Measurements from ENCODE around the gene ABCF1.

The ABCF1 gene

DNA sequence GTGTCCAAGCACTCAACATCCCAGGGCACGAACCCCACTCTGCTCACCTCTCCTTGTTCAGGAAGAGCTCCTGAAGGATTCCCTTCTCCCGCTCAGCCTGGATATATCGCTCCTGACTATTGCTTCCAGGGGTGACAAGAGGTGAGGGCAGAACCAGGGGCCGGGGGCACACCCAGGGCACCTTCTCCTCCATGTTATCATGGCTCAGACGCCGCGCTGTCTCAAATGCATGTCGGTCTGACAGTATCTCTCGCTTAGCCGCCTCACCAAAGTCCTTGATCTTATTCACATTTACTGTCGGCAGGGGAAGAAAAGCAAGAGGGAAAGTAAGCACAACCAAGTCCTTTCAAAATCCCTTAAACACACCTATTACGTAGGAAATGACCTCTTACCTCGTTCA is 32.7 kb downstream of the ABCF1 start:
- DNase-seq = no peak

DNA sequence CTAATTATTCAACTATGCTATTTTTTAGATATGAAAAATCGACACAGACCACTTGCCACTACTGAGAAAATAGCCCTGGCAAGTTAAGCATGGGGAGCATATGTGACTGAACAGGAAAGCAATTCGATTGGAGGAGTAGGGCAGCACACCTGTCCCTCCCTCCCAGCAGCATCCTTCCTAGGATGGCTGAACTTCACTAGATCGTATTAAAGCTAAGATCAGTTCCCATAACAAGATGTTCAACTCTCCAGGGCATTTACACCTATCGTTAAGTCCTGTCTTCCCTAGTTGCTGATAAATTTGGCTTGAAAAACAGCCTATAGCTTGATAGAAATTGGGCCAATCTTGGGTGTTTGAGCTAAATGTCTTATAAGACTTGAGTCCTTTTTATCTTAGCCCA is 38.8 kb downstream of the ABCF1 start:
- no peak for DNase-seq

DNA sequence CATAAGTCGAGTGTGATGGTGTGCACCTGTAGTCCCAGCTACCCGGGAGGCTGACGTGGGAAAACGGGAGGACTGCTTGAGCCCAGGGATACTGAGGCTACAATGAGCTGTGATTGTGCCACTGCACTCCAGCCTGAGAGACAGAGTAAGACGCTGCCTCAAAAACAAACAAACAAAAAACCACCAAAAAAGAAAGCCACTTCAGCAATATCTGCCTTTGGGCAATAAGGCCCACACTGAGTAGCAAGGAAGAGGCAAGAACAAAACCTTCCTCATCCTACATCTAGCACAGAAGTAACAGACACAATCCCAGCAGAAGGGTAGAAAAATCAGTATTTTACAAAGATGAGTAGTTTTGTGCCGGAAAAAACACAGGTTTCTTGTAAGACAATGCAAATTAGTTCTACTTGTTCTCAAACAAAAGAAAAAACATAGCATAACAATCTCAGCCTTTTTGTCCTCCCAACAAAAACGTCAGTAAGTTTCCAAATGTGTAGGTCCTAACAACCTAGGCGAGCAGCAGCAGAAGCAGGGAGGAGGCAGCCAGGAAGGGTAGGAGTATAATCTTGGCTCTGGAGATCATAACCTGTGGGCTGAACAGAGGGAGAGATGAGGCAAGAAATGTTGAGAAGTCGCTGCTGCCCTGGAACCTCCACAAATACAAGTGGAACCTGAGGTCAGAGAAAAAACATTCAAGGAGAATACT is 40.1 kb downstream of the ABCF1 start:
- DNase-seq = no peak

DNA sequence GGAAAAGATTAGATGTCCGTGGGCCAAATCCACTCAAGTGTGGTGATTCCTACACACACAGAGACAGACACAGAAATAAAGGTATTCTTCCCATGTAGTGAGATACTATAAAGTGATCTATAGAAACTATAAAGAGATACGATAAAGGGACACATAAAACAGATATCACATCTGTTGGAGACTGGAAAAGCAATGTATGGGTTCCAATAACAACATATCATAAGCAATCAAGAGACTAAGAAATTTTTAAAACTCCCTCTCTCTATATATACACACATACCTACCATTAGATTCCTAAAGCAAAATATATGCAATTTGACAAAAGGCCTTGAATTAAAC is 40.6 kb downstream of the ABCF1 start:
- no peak for DNase-seq

DNA sequence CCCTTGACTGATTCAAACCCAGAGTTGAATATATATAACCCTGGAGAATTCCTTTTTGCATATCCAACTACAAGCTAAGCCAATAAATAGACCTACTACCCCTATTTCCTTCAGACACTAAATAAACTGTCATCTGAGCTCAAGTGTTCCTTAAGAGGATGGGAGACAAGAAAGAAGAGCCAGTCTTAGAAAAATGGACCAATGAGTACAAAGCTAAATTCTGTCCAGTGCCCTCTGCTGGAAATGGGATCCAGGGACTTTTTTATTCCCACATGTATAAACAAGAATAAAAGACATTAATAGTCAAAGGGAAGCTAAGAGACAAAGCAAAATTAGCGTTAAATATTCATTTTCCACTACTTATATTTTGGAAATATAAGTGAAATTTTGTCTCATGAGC is 41.0 kb downstream of the ABCF1 start:
- DNase-seq = no peak

DNA sequence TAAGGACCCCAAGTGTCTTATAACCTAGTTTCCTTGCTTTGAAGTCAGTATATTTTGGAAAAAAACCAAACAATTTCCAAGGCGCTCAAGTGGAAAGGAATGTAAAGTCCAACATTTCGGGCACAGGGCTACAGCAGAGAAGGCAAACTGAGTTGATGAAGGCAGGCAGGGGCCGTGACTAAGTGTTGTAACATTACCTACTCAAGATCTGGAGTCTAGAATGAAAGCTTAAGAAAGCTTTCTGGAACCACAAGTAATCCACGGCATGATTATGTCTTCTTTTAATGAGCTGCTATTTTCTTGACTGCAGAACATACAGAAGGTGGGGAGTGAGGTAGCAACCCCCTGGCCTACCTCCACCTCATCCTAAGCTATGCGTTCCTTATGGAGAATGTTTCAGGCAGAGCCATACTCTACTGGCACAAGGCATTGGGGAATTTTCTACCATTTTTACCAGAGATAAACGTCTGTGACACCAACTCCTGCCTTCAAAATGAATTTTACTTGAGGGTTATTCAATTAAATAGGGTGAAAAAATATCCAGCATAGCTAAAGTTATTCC is 41.5 kb downstream of the ABCF1 start:
- DNase-seq = no peak

DNA sequence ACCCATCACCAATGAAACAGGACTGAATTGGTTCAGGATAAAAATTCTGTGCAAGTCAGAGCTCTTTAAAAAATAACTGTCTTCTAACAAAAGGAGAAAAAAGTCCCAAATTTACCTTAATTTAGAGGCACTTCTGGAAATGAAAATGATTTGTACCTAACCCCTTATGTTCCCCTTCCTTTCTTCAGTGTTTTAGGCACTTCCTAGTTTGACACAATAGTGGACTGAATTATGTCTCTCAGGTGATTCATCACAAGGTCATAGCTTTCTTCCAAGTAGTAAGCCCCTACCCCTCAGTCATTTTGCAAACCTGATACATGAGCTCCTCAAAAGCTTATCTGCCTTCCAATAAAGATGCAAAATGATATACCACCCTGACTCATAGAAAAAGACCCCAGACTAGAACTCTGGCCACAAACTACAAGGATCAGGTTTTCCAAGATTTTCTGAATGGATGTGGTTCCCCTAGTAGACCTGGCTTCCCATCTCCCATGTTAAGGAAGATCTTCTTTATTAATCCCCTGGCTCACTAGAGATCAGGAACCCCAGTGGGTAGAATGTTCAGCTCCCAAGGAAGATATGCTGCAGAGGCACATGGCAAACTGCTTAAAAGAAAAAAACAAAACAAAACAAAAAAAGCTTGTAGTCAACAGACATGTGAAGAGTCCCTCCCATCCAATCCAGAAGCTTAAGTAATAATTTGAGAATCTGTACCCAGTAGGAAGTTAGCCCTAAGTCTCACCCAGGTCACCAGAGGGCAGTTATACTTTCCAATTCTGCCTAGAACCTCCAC is 42.2 kb downstream of the ABCF1 start:
- DNase-seq = no peak

DNA sequence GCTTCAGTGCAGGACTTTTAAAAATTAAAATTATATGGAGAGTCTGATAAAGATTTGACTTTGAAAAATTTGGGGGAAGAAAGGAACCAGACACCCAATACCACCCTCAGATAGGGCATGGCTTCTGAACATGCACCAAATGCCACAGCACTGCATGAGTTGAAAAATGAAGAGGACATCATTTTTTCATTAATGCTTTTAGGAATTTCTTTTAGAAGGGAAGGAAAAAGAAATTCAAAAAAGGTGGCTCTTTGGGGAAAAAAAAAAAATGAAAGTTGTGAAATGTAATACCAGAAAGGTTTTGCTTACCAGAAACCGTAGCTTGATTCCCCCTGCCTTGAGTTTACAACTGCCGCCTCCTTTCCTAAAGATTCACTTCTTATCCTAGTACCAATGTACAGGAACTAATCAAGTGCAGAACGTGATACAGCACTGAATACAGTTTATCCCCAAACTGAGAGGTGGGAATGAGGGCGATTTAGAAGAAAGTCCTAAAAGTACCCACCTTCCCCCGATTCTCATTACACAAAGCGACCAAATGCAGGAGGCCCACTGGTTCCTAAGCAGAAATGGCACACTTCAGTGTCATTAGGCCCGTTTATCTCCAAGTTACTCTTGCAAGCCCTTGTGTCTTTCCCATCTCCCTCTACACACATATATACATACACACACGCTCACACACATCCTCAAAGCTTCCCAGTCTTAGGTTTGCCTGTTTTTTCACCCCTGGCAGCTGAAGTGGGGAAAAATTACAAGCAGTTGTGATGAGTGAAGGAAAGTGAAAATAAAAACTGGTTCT is 43.0 kb downstream of the ABCF1 start:
- no peak for DNase-seq

DNA sequence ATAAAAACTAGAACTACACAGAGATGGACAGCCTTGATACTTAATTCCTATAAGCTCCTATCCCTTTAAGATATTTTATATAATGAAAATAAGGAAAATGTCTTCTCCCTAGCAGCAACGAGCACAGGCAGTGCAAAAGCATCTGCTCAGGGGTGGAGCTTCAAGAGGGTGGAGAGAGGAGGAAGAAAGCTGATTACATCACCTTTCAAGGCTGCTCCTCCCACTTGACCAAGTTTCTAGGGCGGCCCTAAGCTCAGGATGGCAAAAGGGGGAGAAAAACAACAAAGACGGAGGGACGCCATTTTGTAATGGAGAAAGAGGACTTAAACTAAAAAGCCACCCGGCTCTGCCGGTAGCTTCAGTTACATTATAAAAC is 43.6 kb downstream of the ABCF1 start:
- peak; percentile 94 for DNase-seq

DNA sequence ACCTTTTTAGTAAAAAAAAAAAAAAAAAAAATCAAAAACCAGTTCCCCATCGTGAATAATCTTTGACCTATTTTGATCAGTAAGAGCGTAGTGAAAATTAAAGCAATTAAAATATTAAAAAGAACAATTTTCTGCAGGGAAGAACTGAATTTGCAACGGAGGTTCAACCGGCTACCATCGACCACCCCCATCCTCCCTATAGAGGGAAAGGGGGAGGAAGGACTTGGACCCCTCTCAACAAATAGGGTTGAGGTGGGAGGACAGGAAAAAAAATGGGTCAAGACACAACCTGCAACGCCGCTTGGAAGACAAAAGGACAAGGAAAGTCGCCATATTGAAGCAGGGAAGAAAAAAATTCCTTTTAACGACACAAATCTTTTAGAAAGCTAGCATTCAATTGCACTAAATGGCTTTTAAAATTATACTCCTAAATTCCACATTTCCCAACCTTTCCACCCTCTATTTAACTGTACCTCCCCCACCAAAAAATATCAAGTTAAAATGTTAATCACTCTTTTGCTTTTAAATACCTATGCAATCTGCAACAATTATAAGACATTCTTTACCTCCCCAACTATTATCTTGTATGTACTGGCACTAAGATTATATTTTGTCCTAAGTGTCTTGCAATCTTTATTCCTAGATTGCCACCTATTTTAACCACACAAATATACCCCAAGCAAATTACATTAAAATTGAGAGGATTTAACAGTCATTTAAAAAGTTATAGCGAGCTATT is 44.1 kb downstream of the ABCF1 start:
- DNase-seq = no peak

DNA sequence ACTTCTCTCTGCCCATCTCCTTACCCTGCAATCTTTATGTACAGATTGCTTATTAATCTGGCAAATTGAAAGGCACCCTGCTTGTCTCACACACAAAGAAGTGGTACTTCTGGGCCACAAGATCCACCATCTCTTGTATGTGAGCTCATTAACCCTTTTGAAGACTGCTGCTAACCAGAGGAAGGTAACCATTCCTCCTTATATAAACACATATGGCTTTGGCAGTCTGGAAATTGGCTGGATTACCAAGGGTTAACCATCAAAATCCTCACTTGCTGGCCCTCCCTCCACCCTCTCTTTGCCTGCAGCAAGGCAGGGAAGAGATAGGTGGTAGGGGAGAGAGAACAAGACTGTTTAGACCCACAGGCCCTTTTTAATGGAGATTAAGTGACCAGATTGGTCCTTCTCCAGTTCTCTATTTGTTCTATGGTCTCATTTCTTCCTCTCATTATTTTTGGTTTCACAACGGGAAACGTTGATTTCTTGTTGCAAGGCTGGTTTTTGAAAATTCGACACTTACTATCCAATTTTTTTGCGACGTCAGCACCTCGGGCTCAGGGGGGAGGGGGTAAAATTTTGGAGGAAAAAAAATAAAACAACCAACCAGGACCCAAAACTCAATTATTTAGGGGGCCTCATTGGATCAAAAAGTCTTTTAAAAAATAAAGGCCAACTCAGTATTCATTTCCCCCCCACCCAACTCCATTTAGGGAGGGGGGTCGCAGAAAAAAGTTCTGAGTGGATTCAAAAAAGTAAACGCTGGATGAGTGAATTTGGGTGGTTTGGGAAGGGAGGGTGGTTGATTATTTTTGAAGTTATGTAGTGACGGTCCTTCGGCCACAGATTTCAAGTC is 44.9 kb downstream of the ABCF1 start:
- DNase-seq = no peak

DNA sequence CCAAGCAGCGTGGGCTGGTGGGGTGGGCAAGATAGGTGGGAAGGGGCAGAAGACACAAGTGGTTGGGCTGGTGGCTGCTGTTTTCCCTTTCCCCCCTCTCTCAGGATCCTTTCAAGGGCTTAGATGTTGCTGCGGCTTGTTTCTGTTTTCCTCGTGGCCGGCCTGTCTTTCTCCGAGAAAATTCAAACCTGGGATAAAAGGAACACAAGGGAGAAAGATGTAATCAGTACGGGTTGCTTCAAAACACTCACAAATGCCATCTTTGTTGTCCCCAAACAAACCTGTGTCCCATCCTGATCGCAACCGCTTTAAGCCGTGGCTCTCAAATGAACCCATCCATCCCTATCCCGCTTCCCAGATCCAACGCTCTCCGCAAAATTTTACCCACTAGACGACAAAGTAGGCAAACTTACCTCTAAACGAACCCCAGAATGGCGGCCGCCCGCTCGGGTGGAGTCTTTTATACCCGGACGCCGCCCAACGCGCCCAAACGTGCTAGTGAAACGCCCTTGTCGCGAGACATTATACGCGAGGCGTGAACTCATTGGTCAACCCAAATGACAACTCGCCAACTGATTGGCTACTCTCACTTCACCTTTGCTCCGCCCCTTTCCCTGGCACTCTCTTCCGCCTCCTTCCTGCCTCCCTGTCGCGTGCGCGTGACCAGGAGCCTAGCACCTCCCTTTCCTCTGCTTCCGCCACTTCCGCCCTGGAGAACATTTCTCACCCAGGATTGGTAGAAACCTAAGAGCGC is 45.7 kb downstream of the ABCF1 start, which contains the start of gene PPP1R10:
PPP1R10 (minus strand) TSS at position 433 of the 754 bp plus-strand sequence. CDS start 7,299 bp downstream, outside the sequence.
- DNase-seq = peak; percentile 94

DNA sequence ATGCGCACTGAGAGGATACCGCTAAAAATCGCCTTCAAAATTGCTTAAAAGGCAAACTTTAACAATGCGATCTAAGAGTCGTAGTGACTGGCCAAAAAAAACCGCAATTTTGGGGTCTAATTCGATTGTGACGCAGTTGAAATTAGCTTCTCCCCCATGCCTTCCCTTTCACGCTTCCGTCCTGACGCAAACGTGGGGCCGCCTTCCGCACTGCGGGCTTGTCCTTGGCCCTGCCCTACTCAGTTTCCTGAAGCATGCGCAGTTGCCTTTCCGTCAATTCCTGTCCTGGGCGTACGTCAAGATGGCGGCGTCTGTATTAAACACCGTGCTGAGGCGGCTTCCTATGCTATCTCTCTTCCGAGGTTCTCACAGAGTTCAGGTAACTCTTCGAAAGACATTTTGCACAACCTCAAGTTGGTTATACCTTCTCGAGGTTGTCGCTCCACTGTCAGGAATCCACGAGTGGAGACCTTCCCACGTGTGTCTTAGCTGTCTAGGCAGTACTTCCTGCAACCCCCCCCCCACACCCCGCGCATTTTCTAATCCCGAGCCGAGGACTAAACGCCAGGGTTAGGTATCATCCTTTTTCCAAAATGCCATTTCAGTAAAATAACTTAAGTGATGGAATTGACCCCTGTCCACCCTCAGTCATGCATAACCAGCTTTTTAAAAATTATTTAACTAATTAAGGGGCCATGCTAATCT is 46.5 kb downstream of the ABCF1 start, which contains the start of gene MRPS18B:
MRPS18B (plus strand) TSS at position 276 of the 705 bp plus-strand sequence; CDS start at position 302, 26 bp downstream.
- peak; percentile 85 for DNase-seq

DNA sequence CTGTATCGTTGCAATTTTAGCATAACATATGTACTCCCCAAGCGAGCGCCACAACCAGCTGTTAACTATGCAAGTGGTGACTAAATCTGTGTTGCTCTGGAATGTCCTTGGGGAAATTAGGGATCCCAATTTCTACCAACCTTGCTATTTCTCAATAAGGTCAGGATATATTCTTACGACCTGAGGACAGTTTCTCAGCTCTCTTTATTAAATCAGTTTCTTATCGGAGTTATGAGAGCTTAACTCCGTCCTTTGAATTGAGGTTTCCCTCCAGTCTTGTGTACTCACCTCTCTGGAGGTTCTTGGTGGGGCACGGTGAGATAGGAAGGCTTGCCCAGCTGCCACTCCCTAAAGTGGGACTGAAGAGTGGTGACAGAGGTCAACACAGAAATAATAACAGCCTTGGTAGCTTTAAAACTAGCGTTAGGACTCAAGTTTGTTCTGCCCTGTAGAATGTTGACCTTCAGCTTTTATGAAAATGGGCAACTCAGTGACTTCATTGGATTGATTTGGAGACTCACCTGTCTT is 47.1 kb downstream of the ABCF1 start:
- no peak for DNase-seq

DNA sequence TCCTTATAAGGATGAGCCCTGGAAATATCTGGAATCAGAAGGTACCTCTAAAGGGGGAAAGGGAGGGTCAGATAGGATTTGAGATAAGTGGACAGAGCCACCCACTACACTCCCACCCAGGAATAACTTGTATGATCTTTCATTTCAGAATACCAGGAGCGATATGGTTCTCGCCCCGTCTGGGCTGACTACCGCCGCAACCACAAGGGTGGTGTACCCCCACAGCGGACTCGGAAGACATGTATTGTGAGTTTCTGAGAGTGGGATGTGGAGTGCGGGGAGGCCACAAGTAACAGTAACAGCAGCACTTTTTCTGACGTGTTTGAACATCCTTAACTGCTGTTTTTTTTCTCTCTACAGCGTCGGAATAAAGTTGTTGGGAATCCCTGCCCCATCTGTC is 48.3 kb downstream of the ABCF1 start:
- DNase-seq = no peak

DNA sequence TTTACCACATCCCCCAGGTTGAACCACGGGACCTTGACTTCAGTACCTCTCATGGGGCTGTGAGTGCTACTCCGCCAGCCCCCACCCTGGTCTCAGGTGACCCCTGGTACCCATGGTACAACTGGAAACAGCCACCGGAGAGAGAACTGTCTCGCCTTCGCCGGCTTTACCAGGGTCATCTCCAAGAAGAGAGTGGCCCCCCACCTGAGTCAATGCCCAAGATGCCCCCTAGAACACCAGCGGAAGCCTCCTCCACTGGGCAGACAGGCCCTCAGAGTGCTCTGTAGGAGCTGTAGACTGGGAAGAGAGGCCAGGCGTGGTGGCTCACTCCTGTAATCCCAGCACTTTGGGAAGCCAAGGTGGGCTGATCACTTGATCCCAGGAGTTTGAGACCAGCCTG is 54.3 kb downstream of the ABCF1 start:
- no peak for DNase-seq

DNA sequence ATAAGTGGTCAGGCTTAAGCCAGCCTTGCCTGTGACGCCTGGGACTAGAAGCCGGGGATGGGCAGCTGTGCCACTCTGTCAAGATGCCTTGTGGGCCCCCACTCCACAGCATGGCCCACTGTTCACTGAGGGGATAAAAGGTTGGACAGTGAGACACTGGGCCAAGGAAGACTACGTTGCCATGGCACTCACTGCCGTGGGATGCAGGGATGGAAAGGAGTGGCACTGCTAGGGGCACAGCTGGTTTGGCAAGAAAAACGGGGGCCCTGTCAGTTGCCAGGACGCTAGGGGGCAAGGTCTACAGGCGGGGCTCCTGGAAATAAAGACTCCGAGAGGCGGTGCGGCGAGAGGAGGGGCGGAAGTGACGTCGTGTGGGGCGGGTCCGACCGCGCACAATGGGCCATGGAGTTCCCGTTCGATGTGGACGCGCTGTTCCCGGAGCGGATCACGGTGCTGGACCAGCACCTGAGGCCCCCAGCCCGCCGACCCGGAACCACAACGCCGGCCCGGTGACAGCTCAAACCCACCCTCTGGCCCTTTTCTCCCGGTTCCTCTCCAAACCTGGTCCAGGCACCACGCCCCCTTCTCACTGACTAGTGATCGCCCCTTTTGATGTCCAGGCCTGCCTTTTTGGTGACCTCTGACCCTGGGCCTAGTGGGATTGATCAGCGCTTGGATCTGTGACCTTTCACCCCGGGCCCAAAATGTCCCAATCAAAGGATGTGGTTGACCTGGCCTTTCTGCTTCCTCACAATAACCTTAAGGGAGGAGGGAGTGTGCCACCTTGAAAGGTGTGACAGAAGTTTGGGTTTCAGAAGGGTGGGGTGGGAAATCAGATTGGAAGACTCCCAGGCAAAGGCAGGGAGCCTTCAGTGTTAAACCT is 55.5 kb downstream of the ABCF1 start, which contains the start of gene ATAT1:
ATAT1 (plus strand) TSS at position 391 of the 883 bp plus-strand sequence.
- DNase-seq = peak; percentile 32

DNA sequence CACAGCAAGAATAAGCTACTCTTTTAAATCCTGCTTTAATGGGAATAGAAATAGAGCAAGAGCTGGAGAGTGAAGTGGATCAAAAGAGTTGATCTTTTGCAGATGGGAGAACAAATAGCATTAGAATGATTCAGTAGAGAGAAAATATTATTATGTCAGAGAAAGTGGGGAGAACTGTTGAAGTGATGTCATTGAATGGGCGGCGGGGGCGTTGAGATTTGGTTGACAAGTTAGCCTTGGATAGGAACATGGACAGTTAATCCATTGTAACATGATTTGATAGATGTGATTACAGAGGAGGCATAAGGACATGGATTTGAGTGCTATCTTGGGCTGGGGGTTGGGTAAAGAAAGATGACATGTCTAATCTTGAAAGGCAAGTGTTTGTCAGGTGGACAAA is 64.6 kb downstream of the ABCF1 start:
- no peak for DNase-seq

DNA sequence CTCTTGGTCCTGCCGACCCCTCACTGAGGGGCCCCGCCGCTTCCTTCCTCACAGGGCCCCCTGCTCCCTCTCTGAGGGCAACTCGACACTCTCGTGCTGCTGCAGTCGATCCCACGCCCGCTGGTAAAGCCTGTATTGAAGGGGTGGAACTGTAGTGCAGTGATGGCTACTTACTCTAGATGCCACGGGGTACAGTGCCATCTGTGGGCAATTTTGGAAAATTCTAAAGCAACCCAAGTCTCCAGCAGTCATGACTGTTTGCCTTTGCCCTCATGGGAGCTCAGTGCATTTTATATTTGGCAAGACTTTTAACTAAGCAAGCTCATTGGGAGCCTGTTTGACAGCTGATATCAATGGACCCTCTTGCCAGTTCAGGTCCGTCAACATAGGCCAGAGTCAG is 69.2 kb downstream of the ABCF1 start:
- no peak for DNase-seq
